DMS79 (cell line): Measurements from ENCODE around the gene AOAH.
"Not testable (repeated sequence)": the region's sequence is repeated elsewhere in the genome, so short reads cannot be mapped to it uniquely, and the experiment has no call there.

ENCODE experiments used
- DNase-seq: peaks from one replicate; lab custom pipeline; 2025; lab: John Stamatoyannopoulos, UW

AOAH gene

DNA sequence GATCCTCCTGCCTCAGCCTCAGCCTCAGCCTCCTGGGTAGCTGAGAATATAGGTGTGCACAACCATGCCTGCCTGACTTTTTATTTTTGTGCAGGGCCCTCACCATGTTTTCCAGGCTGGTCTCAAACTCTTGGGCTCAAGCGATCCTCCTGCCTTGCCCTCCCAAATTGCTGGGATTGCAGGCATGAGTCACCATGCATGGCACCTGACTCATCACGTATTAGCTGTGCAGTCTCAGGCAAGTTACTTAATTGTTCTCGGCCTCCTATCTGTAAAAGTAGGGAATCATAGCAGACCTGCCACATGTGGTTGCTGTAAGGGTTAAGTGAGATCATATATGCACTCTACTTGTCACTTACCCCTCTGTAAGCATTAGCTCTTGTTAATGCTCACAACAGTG, 217.5 kb downstream of the AOAH start:
- DNase-seq: no peak

DNA sequence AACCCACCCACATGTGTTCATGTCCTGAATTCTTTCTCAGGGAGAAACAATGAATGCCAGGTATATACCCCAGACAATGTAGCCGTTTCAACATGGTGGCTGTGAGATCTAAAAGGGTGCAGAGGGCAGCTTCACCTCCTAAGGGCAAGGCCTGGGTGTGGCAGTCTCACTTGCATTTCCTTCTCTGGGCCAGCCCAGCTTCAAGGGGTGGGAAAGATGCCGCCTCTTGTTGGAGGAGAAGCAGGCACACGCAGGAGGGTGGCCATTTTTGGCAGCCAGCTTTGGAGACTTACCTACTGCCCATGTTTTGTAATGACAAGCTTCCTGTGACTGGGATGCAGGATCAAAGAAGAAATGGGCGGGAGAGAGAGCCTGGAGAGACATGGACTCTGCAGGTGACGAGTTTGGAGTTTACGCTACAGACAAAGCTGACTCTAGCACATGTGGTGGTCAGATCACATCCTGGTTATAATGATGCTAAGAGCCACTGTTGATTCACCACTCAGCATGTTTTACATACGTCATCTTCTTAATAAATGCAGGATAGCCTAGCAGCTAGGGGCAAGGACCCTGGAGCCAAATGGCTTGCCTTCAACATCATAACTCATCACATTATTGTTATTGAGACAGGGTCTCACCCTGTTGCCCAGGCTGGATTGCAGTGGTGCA, 218.0 kb downstream of the AOAH start:
- DNase-seq: no peak

DNA sequence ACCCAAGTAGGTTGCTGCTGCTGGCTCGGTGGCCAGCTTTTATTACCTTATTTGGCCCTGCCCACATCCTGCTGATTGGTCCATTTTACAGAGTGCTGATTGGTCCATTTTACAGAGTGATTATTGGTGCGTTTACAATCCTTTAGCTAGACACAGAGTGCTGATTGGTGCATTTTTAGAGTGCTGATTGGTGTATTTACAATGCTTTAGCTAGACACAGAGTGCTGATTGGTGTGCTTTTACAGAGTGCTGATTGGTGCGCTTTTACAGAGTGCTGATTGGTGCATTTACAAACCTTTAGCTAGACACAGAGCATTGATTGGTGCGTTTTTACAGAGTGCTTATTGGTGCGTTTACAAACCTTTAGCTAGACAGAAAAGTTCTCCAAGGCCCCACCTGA, 219.7 kb downstream of the AOAH start:
- DNase-seq: not testable (repeated sequence)

DNA sequence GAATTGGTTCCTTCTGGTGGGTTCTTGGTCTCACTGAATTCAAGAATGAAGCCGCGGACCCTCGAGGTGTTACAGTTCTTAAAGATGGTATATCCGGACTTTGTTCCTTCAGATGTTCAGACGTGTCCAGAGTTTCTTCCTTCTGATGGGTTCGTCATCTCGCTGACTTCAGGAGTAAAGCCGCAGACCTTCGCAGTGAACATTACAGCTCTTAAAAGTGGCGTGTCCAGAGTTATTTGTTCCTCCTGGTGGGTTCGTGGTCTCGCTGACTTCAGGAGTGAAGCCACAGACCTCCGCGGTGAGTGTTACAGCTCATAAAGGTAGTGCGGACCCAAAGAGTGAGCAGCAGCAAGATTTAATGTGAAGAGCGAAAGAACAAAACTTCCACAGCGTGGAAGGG, 220.1 kb downstream of the AOAH start:
- DNase-seq: not testable (repeated sequence)

DNA sequence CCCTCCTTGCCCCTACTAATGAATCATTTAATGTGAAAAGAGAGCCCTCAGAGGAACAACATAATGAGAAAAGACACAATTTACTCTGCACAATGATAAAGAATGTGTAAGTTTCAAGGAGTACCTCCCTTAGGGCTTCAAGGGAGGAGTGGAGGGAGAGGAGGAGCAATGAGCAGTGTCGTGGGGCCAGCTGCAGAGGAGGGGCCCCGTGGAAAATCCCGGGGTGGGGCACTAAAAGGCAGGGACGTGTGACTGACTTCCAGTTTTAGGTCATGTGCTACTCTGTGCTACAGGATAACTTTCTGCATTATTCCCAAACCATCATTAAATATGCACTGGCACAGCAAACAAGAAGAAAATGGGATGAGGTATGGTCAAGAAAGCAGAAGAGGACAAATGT, 226.5 kb downstream of the AOAH start:
- no peak for DNase-seq

DNA sequence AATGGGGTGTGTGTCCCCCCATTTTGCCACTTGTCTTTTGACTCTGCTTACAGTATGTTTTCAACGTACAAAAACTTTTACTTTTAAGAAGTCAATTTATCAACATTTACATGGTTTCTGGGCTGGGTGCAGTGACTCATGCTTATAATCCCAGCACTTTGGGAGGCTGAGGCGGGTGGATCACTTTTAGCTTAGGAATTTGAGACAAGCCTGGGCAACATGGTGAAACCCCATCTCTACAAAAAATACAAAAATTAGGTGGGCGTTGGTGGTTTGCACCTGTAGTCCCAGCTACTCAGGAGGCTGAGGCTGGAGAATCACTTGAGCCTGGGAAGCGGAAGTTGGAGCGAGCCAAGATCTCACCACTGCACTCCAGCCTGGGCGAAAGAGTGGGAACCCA, 227.1 kb downstream of the AOAH start:
- not testable (repeated sequence) for DNase-seq

DNA sequence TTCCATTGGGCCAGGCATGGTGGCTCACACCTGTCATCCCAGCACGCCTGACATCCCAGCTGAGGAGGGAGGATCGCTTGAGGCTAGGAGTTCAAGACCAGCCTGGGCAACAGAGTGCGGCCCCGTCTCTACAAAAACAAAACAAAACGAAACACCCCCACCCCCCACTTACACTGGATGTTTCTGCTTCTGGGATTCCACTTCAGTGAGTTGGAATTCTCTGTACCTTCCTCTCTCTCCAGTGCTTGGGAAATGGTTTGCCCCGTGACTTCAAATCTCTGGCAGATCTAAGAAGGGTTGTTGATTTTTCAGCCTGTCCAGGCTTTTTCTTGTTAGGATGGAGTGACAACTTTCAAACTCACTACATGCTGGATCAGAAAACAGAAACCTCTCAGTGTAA, 227.7 kb downstream of the AOAH start:
- no peak for DNase-seq

DNA sequence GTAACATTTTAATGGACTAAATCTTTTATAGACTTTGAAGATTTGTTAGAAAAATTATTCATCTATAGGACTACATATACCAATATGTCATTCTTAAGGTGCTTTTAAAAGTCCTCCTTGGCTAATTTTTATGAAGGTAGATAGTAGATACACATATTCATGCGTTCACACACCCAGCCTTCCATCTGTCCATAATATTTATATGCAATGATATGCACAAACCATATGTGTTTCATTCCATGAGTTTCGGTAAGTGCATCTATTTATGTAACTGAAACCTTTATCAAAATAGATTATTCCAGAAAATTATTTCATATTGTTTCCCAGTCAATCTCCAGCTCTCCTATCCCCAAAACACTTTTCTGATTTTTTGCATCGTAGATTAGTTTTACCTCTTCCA, 233.0 kb downstream of the AOAH start:
- no peak for DNase-seq

DNA sequence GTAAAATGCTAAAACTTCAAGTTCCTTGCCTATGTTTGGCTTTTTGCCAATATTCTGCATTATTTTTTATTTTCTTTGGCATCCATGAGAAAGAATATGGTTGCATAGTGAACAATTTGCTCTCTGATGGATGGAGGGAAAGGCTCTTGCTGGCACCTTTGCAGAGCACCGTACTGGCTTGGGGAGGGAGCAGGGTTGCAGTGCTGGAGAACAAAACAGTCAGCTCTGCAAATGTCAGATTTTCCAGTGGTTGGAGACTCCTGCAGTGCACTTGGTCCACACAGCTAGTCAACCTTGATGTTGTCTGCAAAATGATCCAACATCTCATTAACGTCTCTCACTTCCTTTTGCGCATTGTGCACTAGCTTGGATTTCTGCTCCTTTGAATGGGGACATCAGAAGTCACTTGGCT, 233.9 kb downstream of the AOAH start:
- no peak for DNase-seq

DNA sequence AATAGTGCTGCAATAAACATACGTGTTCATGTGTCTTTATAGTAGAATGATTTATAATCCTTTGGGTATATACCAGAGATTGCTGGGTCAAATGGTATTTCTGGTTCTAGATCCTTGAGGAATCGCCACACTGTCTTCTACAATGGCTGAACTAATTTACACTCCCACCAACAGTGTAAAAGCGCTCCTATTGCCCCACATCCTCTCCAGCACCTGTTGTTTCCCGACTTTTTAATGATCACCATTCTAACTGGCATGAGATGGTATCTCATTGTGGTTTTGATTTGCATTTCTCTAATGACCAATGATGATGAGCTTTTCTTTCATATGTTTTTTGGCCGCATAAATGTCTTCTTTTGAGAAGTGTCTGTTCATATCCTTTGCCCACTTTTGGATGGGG, 235.6 kb downstream of the AOAH start:
- not testable (repeated sequence) for DNase-seq

DNA sequence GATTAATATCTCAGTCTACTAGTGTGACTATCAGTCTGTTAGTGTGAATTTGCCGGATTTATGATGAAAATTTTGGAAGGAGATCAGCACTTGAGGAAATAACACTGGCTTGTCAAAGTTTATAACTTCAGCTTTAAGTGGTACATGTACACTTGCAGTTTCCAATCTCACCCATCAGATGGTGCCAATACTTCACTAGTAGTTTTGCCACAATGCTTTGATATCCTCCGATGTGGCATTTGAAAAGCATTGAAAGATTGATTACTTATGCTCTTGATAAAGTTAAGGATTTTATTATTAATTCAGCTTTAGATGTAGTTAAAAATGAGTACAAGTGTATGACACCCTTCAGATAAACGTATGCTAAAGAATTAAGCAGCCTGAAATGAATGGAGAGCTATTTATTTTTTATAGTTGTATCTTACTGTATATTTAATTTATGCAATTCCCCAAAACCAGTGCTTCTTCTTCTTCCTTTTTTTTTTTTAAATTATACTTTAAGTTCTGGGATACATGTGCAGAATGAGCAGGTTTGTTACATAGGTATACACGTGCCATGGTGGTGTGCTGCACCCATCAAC, 236.4 kb downstream of the AOAH start:
- no peak for DNase-seq

DNA sequence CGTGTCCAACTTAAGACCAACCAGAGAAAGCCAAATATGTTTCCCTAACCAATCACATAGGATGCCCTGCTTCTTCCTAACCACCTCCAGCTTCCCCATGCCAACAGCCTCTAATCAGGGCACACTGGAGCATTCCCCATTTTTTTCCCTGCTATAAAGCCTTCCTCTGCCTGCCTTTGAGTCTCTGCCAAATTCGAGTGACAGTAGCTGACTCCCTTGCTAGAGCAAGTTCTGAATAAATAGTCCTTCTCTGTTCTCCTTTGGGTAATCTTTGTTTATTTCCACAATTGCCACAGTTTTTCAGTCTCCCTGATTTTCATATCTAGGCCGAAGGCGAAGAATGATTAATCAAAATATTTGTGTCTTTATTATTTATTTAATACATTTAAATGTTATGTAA, 238.0 kb downstream of the AOAH start:
- DNase-seq: no peak

DNA sequence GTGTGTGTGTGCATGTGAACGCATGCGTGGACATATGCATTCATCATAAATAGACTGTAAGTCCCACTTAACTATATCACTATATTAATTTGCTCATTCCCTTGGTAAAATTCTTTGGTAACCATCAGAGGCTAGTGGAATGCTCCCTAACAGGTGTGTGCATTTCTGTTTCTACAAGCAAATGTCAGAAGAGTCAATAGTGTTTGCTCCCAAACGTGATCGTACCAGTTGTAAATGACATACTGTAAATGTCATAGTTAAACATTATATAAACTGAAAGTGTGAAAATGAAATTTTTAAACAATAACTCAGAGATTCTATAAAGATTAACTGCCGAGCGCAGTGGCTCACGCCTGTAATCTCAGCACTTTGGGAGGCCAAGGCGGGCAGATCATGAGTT, 240.0 kb downstream of the AOAH start:
- no peak for DNase-seq

DNA sequence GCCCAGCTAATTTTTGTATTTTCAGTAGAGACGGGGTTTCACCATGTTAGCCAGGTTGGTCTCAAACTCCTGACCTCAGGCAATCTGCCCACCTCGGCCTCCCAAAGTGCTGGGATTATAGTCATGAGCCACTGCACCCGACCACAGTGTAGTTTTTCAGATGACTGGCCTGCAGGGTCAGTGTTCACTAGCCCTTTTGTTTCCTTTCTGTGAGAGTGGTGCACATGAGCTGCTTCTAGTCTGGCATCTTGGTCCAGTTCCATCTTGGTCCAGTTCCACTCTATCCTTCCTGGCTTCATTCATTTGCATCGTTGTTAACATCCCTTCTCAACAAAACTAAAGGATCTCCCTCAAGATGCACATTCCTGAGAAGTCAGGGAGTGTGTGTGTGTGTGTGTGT, 240.4 kb downstream of the AOAH start:
- DNase-seq: not testable (repeated sequence)

DNA sequence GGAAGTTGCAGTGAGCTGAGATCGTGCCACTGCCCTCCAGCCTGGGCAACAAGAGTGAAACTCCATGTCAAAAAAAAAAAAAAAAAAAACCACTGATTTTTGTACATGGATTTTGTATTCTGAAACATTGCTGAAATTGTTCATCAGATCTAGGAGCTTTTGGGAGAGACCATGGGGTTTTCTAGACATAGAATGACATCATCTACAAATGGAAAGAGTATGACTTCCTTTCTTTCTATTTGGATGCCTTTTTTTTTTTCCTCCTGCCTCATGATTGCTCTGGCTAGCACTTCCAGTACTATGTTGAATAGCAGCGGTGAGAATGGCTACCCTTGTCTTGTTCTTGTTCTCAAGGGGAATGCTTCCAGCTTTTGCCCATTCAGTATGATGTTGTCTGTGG, 245.5 kb downstream of the AOAH start:
- no peak for DNase-seq

DNA sequence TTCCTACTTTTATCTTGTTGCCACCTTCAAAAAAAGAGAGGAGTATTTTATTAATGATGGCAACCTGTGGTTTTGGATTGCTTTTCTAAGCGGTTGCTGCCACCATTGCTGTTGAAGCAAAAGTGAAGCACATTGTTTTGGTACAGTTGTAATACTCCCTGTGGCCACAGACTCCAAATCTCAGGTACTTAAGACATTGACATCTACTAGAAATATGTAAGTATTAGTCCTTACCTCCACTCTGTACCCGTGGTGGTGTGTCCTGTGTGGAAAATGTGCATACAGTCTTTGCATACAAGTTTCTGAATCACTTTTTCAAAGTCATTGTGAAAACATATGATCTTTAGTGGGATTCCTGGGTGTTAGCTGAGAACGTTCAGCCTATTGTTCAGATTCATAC, 248.9 kb downstream of the AOAH start:
- no peak for DNase-seq

DNA sequence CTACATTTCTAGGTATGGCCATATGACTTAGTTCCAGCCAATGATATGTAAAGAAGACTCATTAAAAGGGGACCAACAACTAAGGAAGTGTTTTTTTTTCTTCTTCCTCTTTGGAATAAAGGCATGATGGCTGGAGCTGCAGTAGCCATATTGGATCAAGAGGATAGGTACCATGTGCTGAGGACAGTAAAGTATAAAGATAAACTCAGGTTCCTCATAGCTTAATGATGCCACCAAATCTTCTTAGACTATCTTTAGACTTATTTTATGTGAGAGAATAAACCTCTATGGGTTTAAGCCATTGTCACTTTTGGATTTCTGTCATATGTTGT, 249.3 kb downstream of the AOAH start:
- DNase-seq: no peak

DNA sequence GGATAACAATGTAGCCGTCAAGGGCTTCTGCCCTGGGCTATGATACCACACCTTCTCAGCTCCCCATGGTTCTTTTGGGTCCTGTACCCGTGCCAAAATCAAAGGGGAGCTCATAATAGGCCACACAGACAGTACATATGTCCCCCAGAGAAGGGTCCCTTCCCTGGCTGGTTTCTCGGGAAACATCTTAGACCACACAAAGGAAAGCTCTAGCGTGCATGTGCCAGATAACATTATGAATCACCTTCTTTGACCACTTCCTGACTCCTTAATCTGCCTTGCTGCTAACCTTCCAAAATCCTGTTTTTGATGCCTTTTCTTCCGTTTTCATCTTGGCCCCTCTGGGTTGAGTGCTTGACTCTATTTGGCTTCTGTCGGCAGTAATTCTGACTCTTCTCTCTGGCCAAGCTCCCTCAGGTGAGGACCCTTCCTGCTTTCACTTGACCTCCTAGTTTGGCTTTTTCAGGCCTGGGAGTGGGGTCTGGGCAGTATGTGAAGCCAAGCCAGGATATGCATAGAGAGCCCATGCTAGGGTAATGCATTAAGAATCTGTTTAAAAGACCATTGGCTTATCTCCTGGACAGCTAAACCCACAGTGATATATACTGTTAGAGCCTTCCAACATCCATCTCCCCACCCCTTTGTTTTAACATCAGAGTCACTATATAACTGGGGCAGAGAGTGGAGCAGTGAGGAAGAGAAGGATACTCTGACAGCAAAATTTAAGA, 249.8 kb downstream of the AOAH start:
- DNase-seq: no peak

DNA sequence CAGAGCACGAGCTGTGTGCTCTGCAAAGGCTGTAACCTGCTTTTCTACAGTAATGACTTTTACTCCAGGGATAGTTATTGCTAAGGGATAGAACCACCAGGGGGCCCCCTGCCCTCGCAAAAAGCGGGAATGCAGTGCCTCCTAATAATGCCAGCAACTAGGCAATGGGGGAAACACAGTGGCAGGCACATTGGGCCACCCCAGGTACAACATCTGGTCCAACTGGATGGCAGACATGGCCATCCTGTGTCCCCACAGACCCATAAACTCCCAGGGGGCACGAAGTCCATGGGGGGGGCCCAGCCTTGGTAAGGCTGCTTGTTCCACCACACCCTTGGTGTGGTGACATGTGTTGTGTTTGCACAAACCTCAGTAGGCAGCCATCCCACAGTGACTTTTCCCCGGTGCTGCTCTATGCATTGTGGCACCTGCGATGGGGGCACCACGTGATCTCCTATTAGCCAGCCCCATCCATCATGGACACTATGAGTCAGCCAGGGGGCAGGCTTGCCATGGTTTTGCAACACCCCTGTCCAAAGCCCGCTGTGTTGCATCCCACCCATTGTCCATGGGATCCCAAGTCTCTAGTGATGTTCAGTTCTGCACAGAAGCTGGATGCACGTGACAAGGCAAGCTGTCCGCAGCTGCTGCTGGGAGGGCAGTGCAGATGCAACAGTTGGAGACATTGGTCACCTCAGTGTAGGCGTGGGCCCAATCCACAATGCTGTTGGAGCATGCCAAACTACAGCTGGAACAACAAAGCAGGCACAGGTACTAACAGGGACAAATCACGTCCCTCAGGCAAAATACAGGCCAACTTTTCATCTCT, 250.6 kb downstream of the AOAH start:
- DNase-seq: no peak

DNA sequence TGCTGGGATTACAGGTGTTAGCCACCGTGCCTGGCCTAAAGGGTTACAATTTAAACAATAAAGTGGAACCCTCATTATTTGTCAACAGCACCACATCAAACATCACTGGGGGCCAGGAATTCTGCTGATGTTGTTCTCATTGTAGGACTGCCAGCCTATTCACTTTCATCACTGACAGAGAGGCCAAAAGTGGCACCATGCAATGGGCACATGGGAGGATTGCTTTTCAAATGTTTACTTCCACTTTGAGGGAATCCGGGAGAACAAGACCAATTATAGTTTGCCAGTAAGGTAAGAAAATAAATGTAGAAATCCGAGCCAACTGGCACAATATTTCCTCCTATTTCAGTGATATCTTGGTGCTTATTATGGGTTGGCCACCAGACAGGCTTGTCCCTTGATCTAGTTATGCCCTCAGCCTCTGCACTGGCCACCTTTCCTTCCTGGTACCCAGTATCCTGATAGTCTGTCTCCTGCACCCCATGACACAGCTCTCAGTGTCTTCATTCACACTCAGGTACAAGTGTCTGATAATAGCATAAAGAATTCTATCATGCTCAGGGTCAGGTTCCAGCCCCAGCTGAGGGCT, 252.1 kb downstream of the AOAH start:
- no peak for DNase-seq

DNA sequence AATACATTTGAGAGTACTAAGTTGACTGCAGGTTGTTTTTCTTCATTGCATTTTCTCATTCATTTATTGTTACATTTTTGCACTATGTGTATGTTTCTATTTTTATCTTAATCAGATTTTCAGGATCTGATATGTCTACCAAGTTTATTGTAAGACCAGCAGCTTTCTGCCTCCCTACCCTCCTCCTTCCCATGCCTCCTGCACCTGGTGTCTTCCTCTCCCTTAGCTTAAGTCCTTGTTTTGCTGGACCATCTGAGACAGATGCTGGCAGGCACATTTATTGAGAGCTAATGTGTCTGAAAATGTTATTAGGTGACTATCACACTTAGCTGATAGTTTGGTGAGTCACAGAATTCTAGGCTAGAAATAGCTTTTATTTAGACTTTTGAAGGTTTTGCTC, 255.1 kb downstream of the AOAH start:
- DNase-seq: no peak

DNA sequence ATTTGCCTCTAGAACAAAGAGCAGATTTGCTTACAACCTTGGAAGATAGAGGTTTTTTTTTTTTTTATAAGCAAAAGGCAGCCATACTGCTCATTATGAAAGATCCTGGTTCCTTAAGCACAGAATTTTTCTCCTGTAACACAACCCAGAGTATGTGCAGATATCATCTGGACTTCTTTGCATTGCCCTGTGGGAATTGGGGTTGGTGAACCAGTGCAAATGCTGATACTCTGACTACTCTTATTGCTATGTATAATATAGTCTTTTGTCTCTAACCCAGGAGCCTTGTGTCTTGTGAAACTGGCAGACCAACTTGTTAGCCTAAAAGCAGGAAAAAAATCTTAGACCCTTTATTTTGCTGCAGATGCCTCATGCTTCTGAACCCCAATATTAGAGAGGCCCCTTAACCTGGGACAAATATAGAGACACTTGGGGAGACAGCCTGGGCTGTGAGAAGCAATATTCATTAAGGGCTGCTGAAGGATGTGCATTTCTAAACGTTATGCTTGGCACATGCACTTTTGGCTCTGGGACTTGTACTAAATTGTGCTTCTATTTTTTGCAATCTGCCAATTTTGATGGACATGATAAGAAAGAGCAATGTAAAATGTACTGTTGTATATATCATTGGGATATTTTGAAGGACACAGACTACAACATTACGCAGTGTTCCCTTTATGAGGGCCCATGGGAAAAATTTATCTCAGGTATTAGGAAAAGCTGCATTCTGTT, 255.8 kb downstream of the AOAH start:
- no peak for DNase-seq
